Measurements from ENCODE around the gene USP14. TPM values are rescaled to one million over a fixed set of nuclear protein-coding genes. Genes with fewer than 3 reads are reported as not detected.
A peak's percentile ranks its signal among the peaks of the same experiment; 100 is the strongest.

The USP14 gene
- total RNA-seq, 2 donors from 2014 or later, result 36.0 to 55.9 TPM

GRCh38 chr18:154151-154550 lies 4.2 kb upstream of the USP14 start:
- Histone ChIP-seq H3K36me3 (no peaks in the 10 kb centered on the region), H3K27me3 (no peaks in the 10 kb centered on the region), H3K27ac (no peak overlapping the region), H3K9me3 (no peaks in the 10 kb centered on the region), H3K4me3 (no peak overlapping the region), H3K9ac (ENCODE audit: low read depth in 2 of 2, low read length in 2 of 2) (no peak overlapping the region), H3K4me1 (no peaks in the 10 kb centered on the region)
- no peak for DNase-seq
- intact Hi-C loops (cut with DNase I), result no loop called here
- TF ChIP-seq CTCF (IDR thresholded peaks at IDR 0.05), result no peak

GRCh38 chr18:155688-156087 lies 2.7 kb upstream of the USP14 start:
- Histone ChIP-seq H3K36me3 (no peaks in the 10 kb centered on the region), H3K9me3 (no peaks in the 10 kb centered on the region), H3K9ac (ENCODE audit: low read depth in 2 of 2, low read length in 2 of 2) (no peak overlapping the region), H3K4me1 (peaks cover 4% of the 10 kb centered on the region), H3K4me3 (no peak overlapping the region), H3K27ac (no peak overlapping the region), H3K27me3 (no peaks in the 10 kb centered on the region)
- no peak for TF ChIP-seq CTCF (IDR thresholded peaks at IDR 0.05)
- no peak for DNase-seq
- intact Hi-C loops (cut with DNase I), result no loop called here

GRCh38 chr18:156514-157230 lies 1.7 kb upstream of the USP14 start:
- no peak overlapping the region for H3K9ac ChIP-seq (ENCODE audit: low read depth in 2 of 2, low read length in 2 of 2)
- H3K4me3 ChIP-seq, result no peak overlapping the region
- intact Hi-C loops (cut with DNase I), result no loop called here
- no peak for TF ChIP-seq CTCF (IDR thresholded peaks at IDR 0.05)
- H3K27ac ChIP-seq, result no peak overlapping the region
- DNase-seq, result no peak
- H3K27me3 ChIP-seq, result no peaks in the 10 kb centered on the region
- peaks cover 4% of the 10 kb centered on the region for H3K4me1 ChIP-seq
- no peaks in the 10 kb centered on the region for H3K9me3 ChIP-seq
- H3K36me3 ChIP-seq, result no peaks in the 10 kb centered on the region

DNA sequence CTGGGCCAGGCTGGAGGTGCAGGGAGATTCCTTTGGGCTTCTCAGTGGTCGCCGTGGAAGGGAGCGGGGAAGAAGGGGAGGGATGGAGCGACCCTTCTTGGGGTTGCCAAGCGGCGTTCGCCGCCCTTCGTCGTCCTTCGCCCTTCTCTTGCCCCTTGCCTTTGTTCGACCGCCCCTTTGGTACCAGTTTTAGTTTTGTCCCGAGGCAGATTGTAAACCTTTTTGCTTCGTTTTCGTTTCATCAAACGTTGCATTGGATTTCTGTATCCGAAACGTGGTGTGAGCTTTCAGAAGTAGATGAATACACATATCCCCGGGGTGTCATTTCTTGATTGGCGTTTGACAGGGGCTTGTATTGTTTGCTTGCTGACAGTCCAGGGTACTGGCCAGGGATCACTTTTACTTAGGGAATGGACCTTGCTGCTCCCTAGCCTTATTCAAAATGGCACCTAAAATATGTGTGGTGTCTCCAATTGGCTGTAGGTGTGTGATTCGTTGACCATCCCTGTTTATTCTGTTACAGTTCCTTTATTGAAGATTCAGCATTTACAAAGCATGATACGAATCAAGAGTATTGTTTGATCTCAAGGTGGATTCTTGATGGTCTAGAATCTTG lies 788 bp downstream of the USP14 start:
- Histone ChIP-seq H3K36me3 (no peaks in the 10 kb centered on the region), H3K9ac (ENCODE audit: low read depth in 2 of 2, low read length in 2 of 2) (peak overlapping the region; percentile 66 to 89), H3K4me3 (peak overlapping the region; percentile 81), H3K27ac (peak overlapping the region; percentile 73), H3K4me1 (peaks cover 4% of the 10 kb centered on the region), H3K27me3 (no peaks in the 10 kb centered on the region), H3K9me3 (no peaks in the 10 kb centered on the region)
- intact Hi-C loops (cut with DNase I), result no loop called here
- TF ChIP-seq CTCF (IDR thresholded peaks at IDR 0.05), result no peak
- no peak for DNase-seq

DNA sequence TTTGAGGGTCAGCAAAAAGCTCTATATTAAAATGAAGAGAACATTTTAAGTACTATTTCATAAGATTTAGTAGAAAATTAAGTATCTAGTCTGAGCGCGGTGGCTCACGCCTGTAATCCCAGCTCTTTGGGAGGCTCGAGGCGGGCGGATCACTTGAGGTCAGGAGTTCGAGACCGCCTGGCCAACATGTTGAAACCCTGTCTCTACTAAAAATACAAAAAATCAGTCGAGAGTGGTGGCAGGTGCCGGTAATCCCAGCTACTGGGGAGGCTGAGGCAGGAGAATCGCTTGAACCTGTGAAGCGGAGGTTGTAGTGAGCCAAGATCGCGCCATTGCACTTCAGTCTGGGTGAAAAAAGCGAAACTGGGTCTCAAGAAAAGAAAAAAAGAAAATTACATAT lies 1.6 kb downstream of the USP14 start:
- no peak overlapping the region for H3K4me3 ChIP-seq
- peaks cover 4% of the 10 kb centered on the region for H3K4me1 ChIP-seq
- no peak overlapping the region for H3K27ac ChIP-seq
- no peak for TF ChIP-seq CTCF (IDR thresholded peaks at IDR 0.05)
- intact Hi-C loops (cut with DNase I), result no loop called here
- no peaks in the 10 kb centered on the region for H3K36me3 ChIP-seq
- H3K9me3 ChIP-seq, result no peaks in the 10 kb centered on the region
- no peak overlapping the region for H3K9ac ChIP-seq (ENCODE audit: low read depth in 2 of 2, low read length in 2 of 2)
- H3K27me3 ChIP-seq, result no peaks in the 10 kb centered on the region
- no peak for DNase-seq
